Endothelial cell of umbilical vein (primary cell): ENCODE measurements around the gene ELAC2. TPM values are rescaled to one million over a fixed set of nuclear protein-coding genes. Genes with fewer than 3 reads are reported as not detected.

Experiments
- BruUV-seq: library from RNA; stranded (reverse); fragments of 400-500 nt; replicated peaks from 2 replicates; lab custom pipeline; 2021; lab: Mats Ljungman, UMichigan
- CTCF ChIA-PET: fragments of 300-600, 350-600 bp; sonication (Branson Sonifier 250); formaldehyde crosslinking; loops from one replicate; lab custom pipeline; 2021; ENCODE audit warnings: antibody characterized with exemption, inconsistent platforms; lab: Charles Lee
- POLR2A ChIA-PET: fragments of 300-600, 350-600 bp; sonication (Branson Sonifier 250); formaldehyde crosslinking; loops from one replicate; lab custom pipeline; 2021; ENCODE audit warnings: antibody characterized with exemption, inconsistent platforms; lab: Charles Lee
- DNase-seq: peaks from one replicate; pipeline ENCODE4 v3.0.0-alpha.2; 2011; ENCODE audit warnings: low read depth, low spot score
- FAIRE-seq: peaks from 2 replicates; lab custom pipeline; 2011; peaks lifted over from hg19 to GRCh38; lab: Jason Lieb, UNC
- H2AFZ ChIP-seq: 2 replicates; pipeline ENCODE4 v1.6.0; 2012; ENCODE audit warnings: low read depth, low read length, control low read depth, inconsistent platforms
- H3K27ac ChIP-seq: 2 replicates; pipeline ENCODE4 v1.5.1; 2011; ENCODE audit warnings: low read depth, mild to moderate bottlenecking, control low read depth, low read length, moderate library complexity; ENCODE audit not compliant: insufficient read depth
- H3K27me3 ChIP-seq, 2 experiments: 2 replicates each; pipeline versions ENCODE4 v1.6.0 to v1.6.1; 2011; ENCODE audit warnings: low read length in 2 of 2, mixed read lengths in 1 of 2; ENCODE audit not compliant: control insufficient read depth in 2 of 2, insufficient read depth in 2 of 2
- H3K36me3 ChIP-seq, 2 experiments: 2 replicates in 1 of 2; 3 replicates in 1 of 2; pipeline ENCODE4 v1.5.1; 2011; ENCODE audit warnings: low read length in 2 of 2, mild to moderate bottlenecking in 1 of 2, moderate library complexity in 1 of 2; ENCODE audit not compliant: control insufficient read depth in 2 of 2, insufficient read depth in 2 of 2; ENCODE audit errors: extremely low read depth in 1 of 2
- H3K4me1 ChIP-seq: 3 replicates; pipeline ENCODE4 v1.5.1; 2011; ENCODE audit warnings: mild to moderate bottlenecking, low read length; ENCODE audit not compliant: control insufficient read depth, insufficient read depth; ENCODE audit errors: extremely low read depth
- H3K4me2 ChIP-seq: 2 replicates; pipeline ENCODE4 v1.6.1; 2011; ENCODE audit warnings: low read length, control low read depth, mixed read lengths; ENCODE audit not compliant: insufficient read depth
- H3K4me3 ChIP-seq, 3 experiments: fragments of 200-600 bp in 1 of 3; sonication (generic), shearing (Covaris generic) in 1 of 3; replicated peaks in 1 of 3; 2 replicates each; pipeline ENCODE4 v1.5.1; 2011 to 2016; ENCODE audit warnings: control low read depth in 3 of 3, low read length in 3 of 3, mild to moderate bottlenecking in 2 of 3, inconsistent platforms in 1 of 3, low read depth in 1 of 3, moderate library complexity in 1 of 3; ENCODE audit not compliant: insufficient read depth in 1 of 3
- H3K79me2 ChIP-seq: 2 replicates; pipeline ENCODE4 v1.6.0; 2012; ENCODE audit warnings: low read length, inconsistent platforms; ENCODE audit not compliant: control insufficient read depth, insufficient read depth
- H3K9ac ChIP-seq: replicated peaks from 2 replicates; pipeline ENCODE3; 2011; ENCODE audit warnings: low read length, control low read depth; ENCODE audit not compliant: insufficient read depth; ENCODE audit errors: extremely low read depth
- H3K9me1 ChIP-seq: replicated peaks from 3 replicates; pipeline ENCODE4 v1.6.0; 2011; ENCODE audit warnings: mild to moderate bottlenecking, low read length; ENCODE audit not compliant: control insufficient read depth, insufficient read depth; ENCODE audit errors: extremely low read depth
- H3K9me3 ChIP-seq: replicated peaks from 2 replicates; pipeline ENCODE4 v1.5.1; 2012; ENCODE audit warnings: low read length, inconsistent platforms; ENCODE audit not compliant: control insufficient read depth, insufficient read depth
- H4K20me1 ChIP-seq: replicated peaks from 2 replicates; pipeline ENCODE3; 2011; ENCODE audit warnings: mild to moderate bottlenecking, low read length; ENCODE audit not compliant: control insufficient read depth, insufficient read depth; ENCODE audit errors: extremely low read depth
- CTCF ChIP-seq, 2 donors: IDR thresholded peaks; 1 replicate in 1 of 2; 2 replicates in 1 of 2; pipeline ENCODE4 v1.5.1; 2011; ENCODE audit warnings: low read length in 2 of 2, mild to moderate bottlenecking in 2 of 2, moderate library complexity in 2 of 2, control low read depth in 1 of 2, inconsistent platforms in 1 of 2, low read depth in 1 of 2; ENCODE audit not compliant: insufficient read depth in 1 of 2; ENCODE audit errors: extremely low read depth in 1 of 2
- EZH2 ChIP-seq: IDR thresholded peaks from 2 replicates; pipeline ENCODE4 v1.6.1; 2012; ENCODE audit warnings: borderline replicate concordance, low read depth, mild to moderate bottlenecking, moderate library complexity, low read length, inconsistent platforms; ENCODE audit not compliant: severe bottlenecking
- FOS ChIP-seq: IDR thresholded peaks from 2 replicates; pipeline ENCODE4 v1.6.1; 2011; ENCODE audit warnings: mild to moderate bottlenecking, low read length, moderate library complexity, borderline replicate concordance; ENCODE audit not compliant: insufficient read depth
- GATA2 ChIP-seq: IDR thresholded peaks from 2 replicates; pipeline ENCODE4 v1.7.0; 2011; ENCODE audit warnings: low read depth, mild to moderate bottlenecking, moderate library complexity, mixed read lengths, low read length; ENCODE audit not compliant: insufficient read length, insufficient read depth
- JUN ChIP-seq: IDR thresholded peaks from 2 replicates; pipeline ENCODE4 v1.6.1; 2011; ENCODE audit warnings: borderline replicate concordance, low read depth; ENCODE audit not compliant: insufficient read length, insufficient read depth
- MAX ChIP-seq: IDR thresholded peaks from 2 replicates; pipeline ENCODE4 v1.6.1; 2011; ENCODE audit not compliant: insufficient read depth, insufficient read length
- MYC ChIP-seq: IDR thresholded peaks from one replicate; pipeline ENCODE4 v1.6.1; 2011; ENCODE audit warnings: mild to moderate bottlenecking, low read depth, low read length
- POLR2A ChIP-seq: IDR thresholded peaks from 2 replicates; pipeline ENCODE4 v1.6.1; 2012; ENCODE audit warnings: low read depth, mild to moderate bottlenecking, control low read depth, low read length
- POLR2AphosphoS5 ChIP-seq: IDR thresholded peaks from 2 replicates; pipeline ENCODE4 v1.6.1; 2012; ENCODE audit warnings: low read depth, mild to moderate bottlenecking, control low read depth, low read length, moderate library complexity; ENCODE audit not compliant: insufficient read depth
- dilution Hi-C: fragments of 300-500 bp; cut with MboI; formaldehyde crosslinking; loops from one replicate; pipeline ENCODE4 v1.15.0; 2019; ENCODE audit warnings: low sequenced_read_pairs; ENCODE audit not compliant: extremely low pct_ligation_motif_present
- intact Hi-C: fragments of 100-400 bp; cut with micrococcal nuclease; formaldehyde crosslinking; loops from one replicate; pipeline ENCODE4 v1.10.0; 2022
- polyA plus RNA-seq, 4 experiments: library from polyadenylated mRNA; depleted of rRNA in 3 of 4; stranded (reverse) in 3 of 4; unstranded in 1 of 4; fragments of >200 nt; gene quantifications; 2 replicates each; pipeline versions ENCODE4 v1.2.1 to v1.2.3, GENCODE V29; 2011 to 2012; ENCODE audit warnings: missing spikeins in 1 of 4
- total RNA-seq: library from RNA; stranded (reverse); gene quantifications from 2 replicates; pipeline ENCODE4 v1.2.3, GENCODE V29; 2021

The ELAC2 gene
- total and polyA plus RNA-seq, 2 donors (not counting 3 experiments of a cell fraction or from before 2014, with no cell fraction given) = 64.8 to 75.9 TPM

- Histone ChIP-seq H3K4me3 (no peak overlapping the region), H3K79me2 (no peaks in the 10 kb centered on the region), H2AFZ (no peak overlapping the region), H3K36me3 (peaks cover 27 to 53% of the 10 kb centered on the region in 2 experiments), H3K27ac (no peak overlapping the region), H3K4me1 (no peaks in the 10 kb centered on the region), H3K9me1 (no peaks in the 10 kb centered on the region), H3K27me3 (no peaks in the 10 kb centered on the region), H3K4me2 (no peak overlapping the region), H3K9ac (no peak overlapping the region), H3K9me3 (no peaks in the 10 kb centered on the region), H4K20me1 (no peaks in the 10 kb centered on the region)
- POLR2A ChIA-PET = no interaction called here
- BruUV-seq = no TSS peak
- intact Hi-C loops = no loop called here
- dilution Hi-C loops = no loop called here
- no peak for FAIRE-seq
- DNase-seq = no peak
- CTCF ChIA-PET = interaction anchor here (1.6 to 1.7 kb wide), 2 partner anchors 12 to 38 kb away, joined by 5 to 7 read pairs; no protein-coding TSS in a partner anchor
- TF ChIP-seq GATA2 = no peak
- no peak for TF ChIP-seq FOS
- no peak for TF ChIP-seq MYC
- no peak for TF ChIP-seq JUN
- TF ChIP-seq POLR2A = no peak
- TF ChIP-seq CTCF (IDR thresholded peaks at IDR 0.05; ENCODE audit: extremely low read depth in 1 of 2, insufficient read depth in 1 of 2, low read depth in 1 of 2, low read length in 2 of 2) = no peak
- no peak for TF ChIP-seq POLR2AphosphoS5
- no peak for TF ChIP-seq EZH2
- no peak for TF ChIP-seq MAX
Observed at GRCh38 chr17:12992676-12993075, 25.2 kb downstream of the ELAC2 start.
